GM19397 (cell line): ENCODE data around the gene TCEA3.
A peak's percentile ranks its signal among the peaks of the same experiment; 100 is the strongest.

Experiments used
- ATAC-seq: cut with Tn5 transposase; IDR thresholded peaks from one replicate; pipeline ENCODE4 v1.9.1; 2021; ENCODE audit warnings: mild to moderate bottlenecking, moderate library complexity; ENCODE audit not compliant: unreplicated experiment

TCEA3 gene

GRCh38 chr1:23370330-23370708, 54.2 kb downstream of the TCEA3 start:
- no peak for ATAC-seq

DNA sequence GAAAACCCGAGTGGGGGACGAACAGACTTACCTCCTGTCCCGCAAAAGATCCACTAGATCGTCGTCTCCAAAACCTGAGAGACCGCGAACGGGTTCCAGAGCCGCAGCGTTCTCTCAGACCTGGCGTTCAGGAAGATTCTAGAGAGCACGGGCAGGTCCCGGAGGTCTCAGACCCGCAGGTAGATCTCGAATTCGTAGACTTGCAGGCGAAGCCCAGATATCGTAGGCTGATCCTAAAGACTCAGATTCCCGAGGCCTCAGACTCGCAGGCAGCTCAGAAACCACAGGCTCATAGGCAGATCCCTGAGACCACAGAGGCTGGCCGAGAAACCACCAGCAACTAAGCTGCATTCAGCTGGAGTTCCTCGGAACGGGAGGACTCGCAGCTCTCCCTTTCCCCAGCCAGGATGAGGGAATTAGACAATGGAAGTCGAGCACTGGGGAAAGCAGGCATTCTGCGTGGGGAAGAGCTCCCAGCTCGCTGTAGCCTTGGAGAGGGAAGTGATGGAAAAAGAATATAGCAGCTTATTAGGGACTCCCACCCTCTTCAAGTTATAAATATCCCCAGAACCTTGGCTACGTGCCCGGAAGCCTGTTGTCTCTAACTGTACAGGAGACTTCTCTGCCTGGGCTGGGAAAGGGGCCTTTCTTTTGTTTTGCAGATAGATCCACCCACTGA, 55.1 kb downstream of the TCEA3 start, which contains the start of gene ZNF436:
Gene ZNF436, minus strand, starts transcription at position 502 of the 679 bp plus-strand sequence. CDS start 1,831 bp downstream, outside the sequence.
- no peak for ATAC-seq

- ATAC-seq = peak; percentile 62
Observed at GRCh38 chr1:23368562-23369334, 55.8 kb downstream of the TCEA3 start.

GRCh38 chr1:23367791-23368561, 56.6 kb downstream of the TCEA3 start:
- peak; percentile 93 for ATAC-seq

GRCh38 chr1:23367451-23367790, 57.1 kb downstream of the TCEA3 start:
- no peak for ATAC-seq

GRCh38 chr1:23366598-23366997, 58.0 kb downstream of the TCEA3 start:
- ATAC-seq = no peak

DNA sequence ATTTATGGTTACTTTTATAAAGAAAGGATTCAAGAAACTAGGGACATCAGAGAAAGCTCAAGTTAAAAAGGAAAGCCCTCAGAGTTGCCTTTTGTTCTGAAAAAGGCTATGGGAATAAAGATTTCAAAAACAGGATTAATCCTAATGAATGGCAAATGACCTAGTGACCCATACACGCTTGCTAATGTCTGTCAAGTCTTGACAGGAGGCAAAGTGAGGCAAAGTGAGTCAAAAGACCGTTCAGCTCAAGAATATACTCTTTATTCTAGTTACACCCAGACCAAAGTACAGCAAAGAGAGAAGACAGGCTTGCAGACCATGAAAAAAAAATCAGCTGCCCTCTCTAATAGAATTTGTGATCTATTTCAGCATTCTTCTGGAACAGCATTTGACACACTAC, 58.4 kb downstream of the TCEA3 start:
- ATAC-seq = no peak

DNA sequence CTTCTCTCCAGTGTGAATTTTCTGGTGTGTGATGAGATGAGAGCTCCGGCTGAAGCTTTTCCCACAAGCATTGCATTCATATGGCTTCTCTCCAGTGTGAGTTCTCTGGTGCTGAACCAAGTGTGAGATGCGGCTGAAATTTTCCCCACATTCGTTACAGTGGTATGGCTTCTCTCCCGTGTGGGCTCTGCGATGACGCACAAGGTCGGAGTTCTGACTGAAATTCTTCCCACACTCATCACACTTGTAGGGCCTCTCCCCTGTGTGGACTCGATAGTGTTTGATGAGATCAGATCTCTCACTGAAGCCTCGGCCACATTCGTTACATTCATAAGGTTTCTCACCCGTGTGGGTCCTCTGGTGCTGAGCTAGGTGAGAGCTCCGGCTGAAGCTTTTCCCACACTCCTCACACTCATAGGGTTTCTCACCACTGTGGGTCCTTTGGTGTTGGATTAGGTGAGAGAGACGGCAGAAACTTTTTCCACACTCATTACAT, 62.3 kb downstream of the TCEA3 start:
- ATAC-seq = no peak

GRCh38 chr1:23358310-23358875, 66.2 kb downstream of the TCEA3 start:
- no peak for ATAC-seq

GRCh38 chr1:23357138-23357908, 67.2 kb downstream of the TCEA3 start:
- no peak for ATAC-seq

DNA sequence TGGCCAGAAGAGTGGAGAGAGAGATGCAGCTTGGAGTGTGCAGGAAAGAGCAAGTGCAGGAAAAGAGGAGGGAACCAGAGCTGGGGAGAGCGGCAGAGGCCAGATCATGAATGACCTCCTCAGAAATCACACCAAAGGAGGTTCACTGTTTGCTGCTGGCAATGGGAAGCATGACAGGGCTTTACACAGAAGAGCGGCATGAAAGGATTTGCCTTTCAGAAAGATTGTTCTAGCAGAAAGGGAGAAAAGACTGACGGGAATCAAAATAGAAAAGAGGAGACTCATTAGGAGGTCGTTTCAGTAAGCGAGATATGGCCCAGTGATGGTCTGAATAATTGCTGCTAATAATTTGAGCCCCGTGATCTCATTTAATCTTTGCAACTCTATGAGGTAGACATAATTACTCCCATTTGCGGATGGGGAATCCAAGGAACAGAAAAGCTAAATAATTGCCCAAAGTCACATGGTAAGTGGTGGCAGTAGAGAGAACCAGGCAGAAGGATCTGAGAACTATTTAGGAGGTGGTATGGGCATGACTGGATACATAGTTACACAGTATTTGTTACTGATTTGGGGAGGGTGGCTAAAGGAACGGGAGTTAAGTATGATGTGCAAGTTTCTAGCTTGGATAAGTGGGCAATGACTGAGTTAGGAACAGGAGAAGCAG, 67.9 kb downstream of the TCEA3 start:
- ATAC-seq = no peak

DNA sequence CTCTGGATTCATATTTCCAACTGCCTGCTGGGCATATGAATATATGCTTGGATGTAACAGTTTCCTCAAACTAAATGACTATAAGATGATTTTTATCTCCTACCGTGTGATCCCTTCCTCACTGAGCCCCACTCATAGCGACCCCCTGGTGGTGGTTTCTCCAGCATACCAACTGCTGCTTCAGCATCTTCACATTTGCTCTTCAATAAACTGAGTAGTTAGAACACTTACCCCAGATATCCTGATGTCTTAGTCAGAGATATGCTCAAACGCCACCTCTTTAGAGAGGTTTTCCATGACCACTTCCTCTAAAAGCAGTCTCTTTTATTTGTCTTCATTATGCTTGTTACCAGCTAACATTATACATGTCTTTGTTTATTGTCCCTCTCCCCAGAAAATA, 70.3 kb downstream of the TCEA3 start:
- ATAC-seq = no peak

GRCh38 chr1:23352096-23352695, 72.4 kb downstream of the TCEA3 start:
- ATAC-seq = no peak

GRCh38 chr1:23345920-23346319, 78.6 kb downstream of the TCEA3 start:
- no peak for ATAC-seq

GRCh38 chr1:23344987-23345472, 79.5 kb downstream of the TCEA3 start:
- no peak for ATAC-seq

GRCh38 chr1:23344111-23344986, 80.2 kb downstream of the TCEA3 start, which contains the start of gene HNRNPR:
HNRNPR (minus strand) TSS chr1:23344284; CDS start chr1:23341008, 3,276 bp downstream.
- ATAC-seq = peak; percentile 95

DNA sequence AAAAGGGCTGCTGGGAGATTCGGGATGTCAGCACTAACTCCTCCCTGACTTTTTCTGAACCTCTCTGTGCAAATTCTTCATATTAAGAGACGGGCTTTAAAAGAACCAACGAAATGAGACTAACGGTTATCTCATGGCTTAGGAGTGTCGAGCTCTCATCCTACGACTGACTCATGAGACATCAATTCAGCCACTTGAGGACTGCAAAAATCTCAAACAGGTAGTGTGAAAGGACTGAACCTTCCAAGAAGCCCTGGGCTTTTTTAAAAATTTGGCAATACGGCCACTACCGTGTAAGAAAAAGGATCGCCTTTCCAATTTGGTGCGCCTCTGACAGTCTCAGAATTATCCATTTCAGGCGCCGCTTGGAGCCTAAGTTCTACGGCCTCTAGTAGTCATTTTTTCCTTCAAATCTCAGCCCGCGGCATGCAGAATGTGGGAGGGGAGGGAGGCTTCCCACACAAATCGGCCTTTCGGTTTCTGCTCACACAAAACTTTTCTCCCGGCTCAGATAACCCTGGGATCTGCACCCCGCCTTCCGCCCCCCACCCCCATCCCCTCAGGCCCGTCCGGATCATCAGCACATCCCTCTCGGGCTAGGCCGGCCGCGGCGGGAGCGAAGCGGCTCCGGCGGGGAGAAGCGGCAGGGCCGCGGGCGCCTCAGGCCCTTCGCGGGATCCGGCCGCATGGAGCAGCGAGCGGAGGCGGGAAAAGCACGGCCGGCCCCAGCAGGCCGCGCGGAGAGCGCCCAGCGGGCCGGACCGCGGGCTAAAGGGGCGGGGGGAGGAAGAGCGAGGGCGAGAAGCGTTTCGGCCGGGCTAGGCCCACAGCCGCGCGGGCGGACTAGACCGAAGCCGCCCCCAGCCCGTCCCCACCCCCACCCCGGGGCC, 81.1 kb downstream of the TCEA3 start:
- ATAC-seq = peak; percentile 14
